Measurements from ENCODE around the gene MESP2. TPM values are rescaled to one million over a fixed set of nuclear protein-coding genes. Genes with fewer than 3 reads are reported as not detected.
A peak's percentile ranks its signal among the peaks of the same experiment; 100 is the strongest.

The MESP2 gene
- total RNA-seq, 1 experiment from 2014 or later, result 0.28 TPM

DNA sequence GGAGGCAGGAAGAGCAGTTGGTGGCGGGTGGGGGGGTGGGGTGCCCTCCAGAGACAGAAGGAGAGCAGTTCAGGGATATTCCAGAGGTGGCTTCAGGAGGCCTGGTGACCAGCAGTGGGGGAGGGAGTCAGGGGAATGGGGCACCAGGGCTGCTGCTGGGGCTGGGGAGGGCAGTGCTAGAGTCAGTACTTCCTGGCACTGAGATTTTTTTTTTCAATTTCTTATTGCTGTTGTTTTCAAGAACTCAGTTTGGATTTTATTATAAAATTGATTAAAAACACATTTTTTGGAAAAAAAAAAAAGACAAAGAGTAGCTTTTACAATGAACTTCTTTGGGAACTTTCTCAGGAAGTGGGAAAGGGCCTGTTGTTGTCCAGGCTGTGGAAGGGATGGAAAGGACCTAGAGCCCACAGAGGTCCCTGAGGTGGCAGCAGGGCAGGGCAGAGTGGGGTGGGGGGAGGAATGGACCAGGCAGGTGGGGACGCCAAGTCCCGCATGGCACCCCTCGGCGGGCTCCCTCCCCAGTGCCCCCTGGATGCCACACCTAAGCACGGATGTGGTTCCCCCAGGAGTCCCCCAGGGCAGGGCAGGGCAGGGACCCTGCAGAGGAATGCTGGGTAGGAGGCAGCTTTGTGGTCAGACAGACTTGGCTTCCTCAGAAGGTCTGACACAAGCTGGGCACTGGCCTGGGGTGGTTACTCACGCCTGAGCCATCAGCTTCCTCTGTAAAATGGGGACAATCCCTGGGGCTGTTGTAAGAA is 47.0 kb downstream of the MESP2 start:
- H2BK120ac ChIP-seq (ENCODE audit: low read depth, low read length, poor library complexity, severe bottlenecking), result no peak overlapping the region
- no peaks in the 10 kb centered on the region for H3K79me1 ChIP-seq (ENCODE audit: insufficient read depth, low read depth, low read length, poor library complexity, severe bottlenecking)
- H3K23me2 ChIP-seq (ENCODE audit: insufficient read length, low read depth, low read length, poor library complexity, severe bottlenecking), result no peaks in the 10 kb centered on the region
- no peaks in the 10 kb centered on the region for H3K79me2 ChIP-seq (ENCODE audit: insufficient read depth, low read length)
- H3K27ac ChIP-seq (ENCODE audit: insufficient read length, low read depth, low read length), result no peak overlapping the region
- TF ChIP-seq, protein P1, sequence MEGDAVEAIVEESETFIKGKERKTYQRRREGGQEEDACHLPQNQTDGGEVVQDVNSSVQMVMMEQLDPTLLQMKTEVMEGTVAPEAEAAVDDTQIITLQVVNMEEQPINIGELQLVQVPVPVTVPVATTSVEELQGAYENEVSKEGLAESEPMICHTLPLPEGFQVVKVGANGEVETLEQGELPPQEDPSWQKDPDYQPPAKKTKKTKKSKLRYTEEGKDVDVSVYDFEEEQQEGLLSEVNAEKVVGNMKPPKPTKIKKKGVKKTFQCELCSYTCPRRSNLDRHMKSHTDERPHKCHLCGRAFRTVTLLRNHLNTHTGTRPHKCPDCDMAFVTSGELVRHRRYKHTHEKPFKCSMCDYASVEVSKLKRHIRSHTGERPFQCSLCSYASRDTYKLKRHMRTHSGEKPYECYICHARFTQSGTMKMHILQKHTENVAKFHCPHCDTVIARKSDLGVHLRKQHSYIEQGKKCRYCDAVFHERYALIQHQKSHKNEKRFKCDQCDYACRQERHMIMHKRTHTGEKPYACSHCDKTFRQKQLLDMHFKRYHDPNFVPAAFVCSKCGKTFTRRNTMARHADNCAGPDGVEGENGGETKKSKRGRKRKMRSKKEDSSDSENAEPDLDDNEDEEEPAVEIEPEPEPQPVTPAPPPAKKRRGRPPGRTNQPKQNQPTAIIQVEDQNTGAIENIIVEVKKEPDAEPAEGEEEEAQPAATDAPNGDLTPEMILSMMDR (conservative IDR thresholded peaks at IDR 0.05), result no peak
- no peak overlapping the region for H3T11ph ChIP-seq (ENCODE audit: low read length)
- no peak overlapping the region for H4K5ac ChIP-seq (ENCODE audit: insufficient read length, low read depth, low read length)
- H3K14ac ChIP-seq (ENCODE audit: insufficient read depth, low read length), result no peak overlapping the region
- H3K27me3 Mint-ChIP-seq (ENCODE audit: low read depth), result peaks cover 11% of the 10 kb centered on the region
- no peaks in the 10 kb centered on the region for H3K9me3 Mint-ChIP-seq
- H3K4me1 Mint-ChIP-seq, result peaks cover 6 to 12% of the 10 kb centered on the region in 2 experiments; a peak in 3 of 4 replicates
- no CpG with 5 or more reads among the region's 7 CpGs for WGBS (ENCODE audit: extremely low coverage, insufficient read length, low lambda C conversion rate)
- no peak overlapping the region for H3K18ac ChIP-seq (ENCODE audit: insufficient read length, low read depth, low read length)
- H2BK12ac ChIP-seq (ENCODE audit: insufficient read length, low read depth, low read length), result no peak overlapping the region
- DNase-seq, result peak; percentile 28
- H2BK15ac ChIP-seq (ENCODE audit: low read depth, low read length), result no peak overlapping the region
- H3K27ac Mint-ChIP-seq, result no peak overlapping the region
- no peak overlapping the region for H2AK5ac ChIP-seq (ENCODE audit: insufficient read length, low read length)
- no peaks in the 10 kb centered on the region for H3K27me3 ChIP-seq (ENCODE audit: insufficient read depth, low read length)
- H3K56ac ChIP-seq (ENCODE audit: insufficient read length, low read depth, low read length), result no peak overlapping the region
- no peak overlapping the region for H3K4ac ChIP-seq (ENCODE audit: low read depth, low read length)
- H3K4me3 Mint-ChIP-seq, result no peak overlapping the region
- H3K36me3 Mint-ChIP-seq (ENCODE audit: insufficient read depth in 1 of 3, low read depth in 3 of 3), result no peaks in the 10 kb centered on the region
- no peak overlapping the region for H3K9ac ChIP-seq (ENCODE audit: extremely low read depth, insufficient read length, low read length)
- H2BK5ac ChIP-seq (ENCODE audit: insufficient read length, low read length), result no peak overlapping the region
- no peak overlapping the region for H4K91ac ChIP-seq (ENCODE audit: insufficient read length, low read depth, low read length)
- no peaks in the 10 kb centered on the region for H3K9me3 ChIP-seq (ENCODE audit: control insufficient read depth, low read depth, low read length)
- H4K8ac ChIP-seq (replicated peaks; ENCODE audit: insufficient read length, low read depth, low read length), result no peak overlapping the region
- no peaks in the 10 kb centered on the region for H3K4me1 ChIP-seq (ENCODE audit: insufficient read depth, low read length)
- no peak overlapping the region for H2BK20ac ChIP-seq (ENCODE audit: low read depth, low read length, poor library complexity, severe bottlenecking)
- no peak overlapping the region for H3K4me2 ChIP-seq (ENCODE audit: insufficient read depth, insufficient read length, low read length)
- H3K23ac ChIP-seq (ENCODE audit: insufficient read length, low read depth, low read length), result no peak overlapping the region
- no peaks in the 10 kb centered on the region for H4K20me1 ChIP-seq (ENCODE audit: control insufficient read depth, insufficient read depth, insufficient read length)
- H2AFZ ChIP-seq (ENCODE audit: low read length), result no peak overlapping the region
